Spinal cord (tissue), 10 donors: ENCODE data around the gene CNDP2. TPM values are rescaled to one million over a fixed set of nuclear protein-coding genes. Genes with fewer than 3 reads are reported as not detected.

Experiments
- DNase-seq, 6 donors: peaks; one replicate each; pipeline versions ENCODE4 v3.0.0 to v3.0.0-alpha.2; 2013 to 2015; ENCODE audit warnings: low spot score in 6 of 6, low read depth in 4 of 6
- H3K27ac ChIP-seq: one replicate; pipeline ENCODE4 v1.5.1; 2013; ENCODE audit warnings: low read depth, low read length, control low read depth
- H3K27me3 ChIP-seq: one replicate; pipeline ENCODE4 v1.6.1; 2013; ENCODE audit warnings: low read length; ENCODE audit not compliant: control insufficient read depth, insufficient read depth
- H3K36me3 ChIP-seq: one replicate; pipeline ENCODE4 v1.6.1; 2013; ENCODE audit warnings: low read length; ENCODE audit not compliant: control insufficient read depth, insufficient read depth
- H3K4me1 ChIP-seq: one replicate; pipeline ENCODE4 v1.6.1; 2013; ENCODE audit warnings: low read length; ENCODE audit not compliant: control insufficient read depth, insufficient read depth
- H3K4me3 ChIP-seq: one replicate; pipeline ENCODE4 v1.5.1; 2013; ENCODE audit warnings: low read depth, low read length, control low read depth
- H3K9me3 ChIP-seq: one replicate; pipeline ENCODE4 v1.6.1; 2013; ENCODE audit warnings: low read length; ENCODE audit not compliant: control insufficient read depth, insufficient read depth
- WGBS: methylation state at CpG from one replicate; pipeline ENCODE4 v1.1.5; 2013; ENCODE audit warnings: missing lambda C conversion rate; ENCODE audit not compliant: insufficient coverage; 5-methylcytosine and 5-hydroxymethylcytosine counted together
- long read RNA-seq, 4 donors: transcript quantifications; one replicate each; lab custom pipeline, GENCODE V29; 2026
- polyA plus RNA-seq, 2 donors: library from polyadenylated mRNA; unstranded; fragments of 120-200 nt; gene quantifications; one replicate each; pipeline ENCODE4 v1.2.1, GENCODE V29; 2013; ENCODE audit not compliant: insufficient read length in 2 of 2
- total RNA-seq, 2 donors: library from RNA; depleted of rRNA in 1 of 2; stranded (reverse); fragments of 120-200 nt in 1 of 2; fragments of >200 nt in 1 of 2; gene quantifications; one replicate each; pipeline versions ENCODE4 v1.2.3 to v1.2.4, GENCODE V29; 2013 to 2014
- donor health status: healthy.

CNDP2 gene
- 10 to 100 TPM; 66.4 to 71.5 TPM for total RNA-seq
- 100 to 1,000 TPM; 125 to 135 TPM for polyA plus RNA-seq
- long read RNA-seq, donor 1, full-length matches to known transcripts: 35 of 35 reads
- long read RNA-seq, donor 1, partial matches to known transcripts: 0 of 35 reads
- long read RNA-seq, donor 1, other reads (novel, unspliced or antisense): 0 of 35 reads
- long read RNA-seq, donor 2, full-length matches to known transcripts: 11 of 17 reads
- long read RNA-seq, donor 2, partial matches to known transcripts: 6 of 17 reads
- long read RNA-seq, donor 2, other reads (novel, unspliced or antisense): 0 of 17 reads
- long read RNA-seq, donor 3, full-length matches to known transcripts: 12 of 12 reads
- long read RNA-seq, donor 3, partial matches to known transcripts: 0 of 12 reads
- long read RNA-seq, donor 3, other reads (novel, unspliced or antisense): 0 of 12 reads
- long read RNA-seq, donor 4, full-length matches to known transcripts: 18 of 44 reads
- long read RNA-seq, donor 4, partial matches to known transcripts: 26 of 44 reads
- long read RNA-seq, donor 4, other reads (novel, unspliced or antisense): 0 of 44 reads

GRCh38 chr18:74495581-74496507, at the start of gene CNDP2:
Gene CNDP2 (plus strand): TSS chr18:74496363. CDS start chr18:74499974, 3,611 bp downstream.
- WGBS: 0% methylated on average over 67 of the region's 71 CpGs

DNA sequence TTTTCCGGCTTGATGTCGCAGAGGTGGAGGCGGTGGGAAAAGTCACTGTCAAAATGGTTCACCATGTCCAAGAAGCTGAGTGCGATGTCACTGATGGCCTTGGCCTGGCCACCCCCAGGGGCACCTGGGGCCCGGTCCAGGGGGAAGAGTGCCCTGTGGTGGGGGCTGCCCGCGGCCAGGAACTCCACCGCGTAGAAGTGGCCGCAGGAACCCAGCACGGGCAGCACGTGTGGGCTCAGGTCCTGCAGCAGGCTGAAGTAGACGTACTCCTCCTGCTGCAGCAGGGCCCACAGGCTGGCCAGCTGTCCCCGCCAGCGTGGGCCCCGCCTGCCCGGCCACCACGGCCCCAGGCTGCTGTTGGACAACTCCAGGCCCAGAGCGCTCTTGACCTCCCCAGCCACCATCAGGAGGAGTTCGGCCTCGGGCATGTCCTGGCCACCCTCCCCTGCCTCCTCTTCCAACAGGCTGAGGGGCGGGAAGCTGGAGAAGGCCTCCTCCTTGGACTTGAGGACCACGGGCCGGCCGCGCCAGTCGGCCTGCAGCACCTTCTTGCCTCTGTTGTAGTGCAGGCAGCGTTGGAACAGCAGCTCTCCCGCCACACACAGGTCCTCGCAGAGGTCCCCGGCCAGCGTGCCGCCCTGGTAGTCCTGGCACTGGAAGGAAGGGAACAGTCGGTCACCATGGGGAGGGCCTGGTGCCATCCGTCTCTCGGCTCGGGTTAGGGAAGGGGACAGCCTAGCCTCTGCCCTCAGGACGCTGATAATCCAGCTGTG, 49.3 kb upstream of the CNDP2 start:
- Histone ChIP-seq H3K27ac (no peak overlapping the region), H3K27me3 (no peaks in the 10 kb centered on the region), H3K36me3 (peaks cover 32% of the 10 kb centered on the region), H3K4me3 (no peak overlapping the region), H3K9me3 (no peaks in the 10 kb centered on the region), H3K4me1 (peaks cover 53% of the 10 kb centered on the region)
- DNase-seq: no peak
- 94% methylated on average over 38 of the region's 38 CpGs for WGBS

More at GRCh38 chr18:74495581-74496507, at the start of gene CNDP2:
- peak; percentile 96 to 100 (median 98) for DNase-seq
- Histone ChIP-seq H3K36me3 (peaks cover 1% of the 10 kb centered on the region), H3K27ac (peak within 1 kb of the TSS; percentile 86), H3K27me3 (no peaks in the 10 kb centered on the region), H3K9me3 (no peaks in the 10 kb centered on the region), H3K4me1 (peaks cover 15% of the 10 kb centered on the region), H3K4me3 (peak within 1 kb of the TSS; percentile 75)

- no peaks in the 10 kb centered on the region for H3K27me3 ChIP-seq
- H3K36me3 ChIP-seq: peaks cover 32% of the 10 kb centered on the region
- 90% methylated on average over 10 of the region's 16 CpGs for WGBS
- H3K4me3 ChIP-seq: no peak overlapping the region
- no peak for DNase-seq
- H3K4me1 ChIP-seq: peaks cover 53% of the 10 kb centered on the region
- no peaks in the 10 kb centered on the region for H3K9me3 ChIP-seq
- no peak overlapping the region for H3K27ac ChIP-seq
Observed at GRCh38 chr18:74447404-74448152, 48.6 kb upstream of the CNDP2 start.

- H3K36me3 ChIP-seq: peaks cover 22% of the 10 kb centered on the region
- H3K27me3 ChIP-seq: peaks cover 7% of the 10 kb centered on the region
- DNase-seq: peak in 1 of 6 donors; percentile 53
- no peak overlapping the region for H3K27ac ChIP-seq
- H3K4me1 ChIP-seq: peaks cover 55% of the 10 kb centered on the region
- H3K9me3 ChIP-seq: no peaks in the 10 kb centered on the region
- H3K4me3 ChIP-seq: no peak overlapping the region
- WGBS: 63% methylated on average over 6 of the region's 7 CpGs
Observed at GRCh38 chr18:74450626-74451025, 45.5 kb upstream of the CNDP2 start.

DNA sequence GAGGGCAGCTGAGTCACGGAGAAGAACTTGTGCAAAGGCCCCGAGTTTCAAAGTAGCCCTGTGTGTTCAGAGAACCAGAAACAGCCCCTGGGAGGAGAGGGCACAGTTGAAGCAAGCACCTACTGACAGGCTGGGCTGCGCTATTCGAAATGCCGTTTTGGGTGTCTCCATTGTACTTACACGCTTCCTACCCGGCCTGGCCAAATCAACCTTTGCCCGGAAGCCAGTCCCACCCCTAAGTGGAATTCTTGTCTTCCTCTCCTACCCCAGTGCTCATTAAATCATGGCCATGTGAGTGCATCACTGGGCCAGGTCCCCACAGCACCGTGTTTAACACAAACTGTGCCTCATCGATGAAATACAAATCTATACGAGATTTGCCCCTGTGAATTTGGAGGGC, 45.0 kb upstream of the CNDP2 start:
- no peak overlapping the region for H3K27ac ChIP-seq
- H3K4me3 ChIP-seq: no peak overlapping the region
- peaks cover 16% of the 10 kb centered on the region for H3K36me3 ChIP-seq
- peaks cover 10% of the 10 kb centered on the region for H3K27me3 ChIP-seq
- H3K4me1 ChIP-seq: peaks cover 51% of the 10 kb centered on the region
- no peak for DNase-seq
- H3K9me3 ChIP-seq: no peaks in the 10 kb centered on the region
- WGBS: 81% methylated on average over 9 of the region's 11 CpGs

DNA sequence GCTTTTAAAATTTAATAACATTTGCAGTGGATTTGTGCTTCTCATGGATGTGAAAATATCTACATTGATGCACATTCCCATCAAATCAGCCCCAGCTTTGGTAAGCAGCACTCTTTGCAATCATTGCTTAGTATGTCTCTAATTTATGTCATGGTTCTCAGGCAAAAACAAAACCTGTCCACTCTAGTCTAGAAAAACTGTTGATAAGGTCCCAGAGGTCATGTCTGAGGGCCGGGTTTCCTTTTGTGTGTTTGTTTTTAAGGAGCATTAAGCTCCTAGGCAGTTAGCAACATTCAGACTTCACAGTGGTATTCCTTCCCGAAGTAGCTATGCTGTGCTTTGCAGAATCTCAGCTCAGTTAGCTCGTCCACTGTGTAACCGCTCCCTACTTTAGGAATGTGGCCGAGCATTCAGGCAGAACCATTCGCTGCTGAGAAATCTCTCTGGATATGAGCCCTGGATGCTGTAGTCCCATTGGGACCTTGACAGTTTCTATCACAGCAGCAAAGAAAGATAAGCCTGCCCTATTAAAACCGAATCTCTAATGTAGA, 43.1 kb upstream of the CNDP2 start:
- H3K27ac ChIP-seq: peak overlapping the region; percentile 81
- H3K9me3 ChIP-seq: no peaks in the 10 kb centered on the region
- peaks cover 60% of the 10 kb centered on the region for H3K4me1 ChIP-seq
- peaks cover 19% of the 10 kb centered on the region for H3K27me3 ChIP-seq
- 16% methylated on average over 6 of the region's 7 CpGs for WGBS
- peaks cover 2% of the 10 kb centered on the region for H3K36me3 ChIP-seq
- peak in 2 of 6 donors; percentile 70 for DNase-seq
- no peak overlapping the region for H3K4me3 ChIP-seq

GRCh38 chr18:74453642-74454198, 42.4 kb upstream of the CNDP2 start:
- H3K4me3 ChIP-seq: no peak overlapping the region
- peak overlapping the region; percentile 81 for H3K27ac ChIP-seq
- no peak for DNase-seq
- no peaks in the 10 kb centered on the region for H3K9me3 ChIP-seq
- H3K27me3 ChIP-seq: peaks cover 20% of the 10 kb centered on the region
- peaks cover 2% of the 10 kb centered on the region for H3K36me3 ChIP-seq
- 89% methylated on average over 3 of the region's 6 CpGs for WGBS
- peaks cover 62% of the 10 kb centered on the region for H3K4me1 ChIP-seq

GRCh38 chr18:74454279-74454751, 41.8 kb upstream of the CNDP2 start:
- DNase-seq: peak in 5 of 6 donors; percentile 72 to 95 (median 81)
- Histone ChIP-seq H3K9me3 (no peaks in the 10 kb centered on the region), H3K36me3 (peaks cover 2% of the 10 kb centered on the region), H3K27me3 (peaks cover 20% of the 10 kb centered on the region), H3K4me1 (peaks cover 63% of the 10 kb centered on the region), H3K27ac (peak overlapping the region; percentile 81), H3K4me3 (peak overlapping the region; percentile 13)
- 28% methylated on average over 8 of the region's 9 CpGs for WGBS
